ENCODE measurements around the gene MXD4. TPM values are rescaled to one million over a fixed set of nuclear protein-coding genes. Genes with fewer than 3 reads are reported as not detected.
A peak's percentile ranks its signal among the peaks of the same experiment; 100 is the strongest.

MXD4 gene
- polyA plus RNA-seq, 4 donors: 24.0 to 46.7 (median 32.7) TPM

- H3K36me3 ChIP-seq (ENCODE audit: control insufficient read depth in 3 of 3, insufficient read depth in 2 of 3, low read depth in 1 of 3, low read length in 3 of 3): peaks cover 0 to 87% (median 7%) of the 10 kb centered on the region in 3 donors
- DNase-seq (no peak), FAIRE-seq (no peak)
- peaks cover 0 to 13% (median 0%) of the 10 kb centered on the region in 3 donors for H3K4me1 ChIP-seq (ENCODE audit: control insufficient read depth in 3 of 3, insufficient read depth in 2 of 3, low read depth in 1 of 3, low read length in 2 of 3)
- no peaks in the 10 kb centered on the region for H3K27me3 ChIP-seq (ENCODE audit: control insufficient read depth in 3 of 3, insufficient read depth in 3 of 3, low read length in 3 of 3)
- WGBS, 3 donors: 83 to 90% (median 87%) methylated on average over 26 of the region's 26 CpGs
- no peaks in the 10 kb centered on the region for H3K9me3 ChIP-seq (ENCODE audit: control insufficient read depth in 2 of 2, insufficient read depth in 1 of 2, low read depth in 1 of 2, low read length in 1 of 2)
- H3K4me3 ChIP-seq (ENCODE audit: low read depth in 1 of 3, low read length in 3 of 3): no peak overlapping the region
- no peak overlapping the region for H3K27ac ChIP-seq (ENCODE audit: low read depth in 1 of 3, low read length in 2 of 3)
Observed at GRCh38 chr4:2249526-2250356, 12.2 kb downstream of the MXD4 start.

GRCh38 chr4:2248821-2249261, 13.1 kb downstream of the MXD4 start:
- Histone ChIP-seq H3K4me3 (ENCODE audit: low read depth in 1 of 3, low read length in 3 of 3) (no peak overlapping the region), H3K36me3 (ENCODE audit: control insufficient read depth in 3 of 3, insufficient read depth in 2 of 3, low read depth in 1 of 3, low read length in 3 of 3) (peaks cover 0 to 82% (median 7%) of the 10 kb centered on the region in 3 donors), H3K27ac (ENCODE audit: low read depth in 1 of 3, low read length in 2 of 3) (no peak overlapping the region), H3K4me1 (ENCODE audit: control insufficient read depth in 3 of 3, insufficient read depth in 2 of 3, low read depth in 1 of 3, low read length in 2 of 3) (peaks cover 0 to 22% (median 0%) of the 10 kb centered on the region in 3 donors), H3K27me3 (ENCODE audit: control insufficient read depth in 3 of 3, insufficient read depth in 3 of 3, low read length in 3 of 3) (no peaks in the 10 kb centered on the region), H3K9me3 (ENCODE audit: control insufficient read depth in 2 of 2, insufficient read depth in 1 of 2, low read depth in 1 of 2, low read length in 1 of 2) (no peaks in the 10 kb centered on the region)
- FAIRE-seq (no peak), DNase-seq (no peak)
- WGBS, 3 donors: 76 to 84% (median 81%) methylated on average over 10 of the region's 10 CpGs

- Histone ChIP-seq H3K27ac (ENCODE audit: low read depth in 1 of 3, low read length in 2 of 3) (no peak overlapping the region), H3K4me3 (ENCODE audit: low read depth in 1 of 3, low read length in 3 of 3) (no peak overlapping the region), H3K27me3 (ENCODE audit: control insufficient read depth in 3 of 3, insufficient read depth in 3 of 3, low read length in 3 of 3) (no peaks in the 10 kb centered on the region), H3K36me3 (ENCODE audit: control insufficient read depth in 3 of 3, insufficient read depth in 2 of 3, low read depth in 1 of 3, low read length in 3 of 3) (peaks cover 0 to 76% (median 7%) of the 10 kb centered on the region in 3 donors), H3K4me1 (ENCODE audit: control insufficient read depth in 3 of 3, insufficient read depth in 2 of 3, low read depth in 1 of 3, low read length in 2 of 3) (peaks cover 0 to 26% (median 0%) of the 10 kb centered on the region in 3 donors), H3K9me3 (ENCODE audit: control insufficient read depth in 2 of 2, insufficient read depth in 1 of 2, low read depth in 1 of 2, low read length in 1 of 2) (no peaks in the 10 kb centered on the region)
- FAIRE-seq (no peak), DNase-seq (no peak)
- WGBS, 3 donors: 78 to 88% (median 84%) methylated on average over 17 to 21 of the region's 21 CpGs
Observed at GRCh38 chr4:2248044-2248780, 13.7 kb downstream of the MXD4 start.

GRCh38 chr4:2247128-2248043, 14.5 kb downstream of the MXD4 start:
- Histone ChIP-seq H3K27me3 (ENCODE audit: control insufficient read depth in 3 of 3, insufficient read depth in 3 of 3, low read length in 3 of 3) (no peaks in the 10 kb centered on the region), H3K9me3 (ENCODE audit: control insufficient read depth in 2 of 2, insufficient read depth in 1 of 2, low read depth in 1 of 2, low read length in 1 of 2) (no peaks in the 10 kb centered on the region), H3K4me1 (ENCODE audit: control insufficient read depth in 3 of 3, insufficient read depth in 2 of 3, low read depth in 1 of 3, low read length in 2 of 3) (peaks cover 0 to 26% (median 0%) of the 10 kb centered on the region in 3 donors), H3K27ac (ENCODE audit: low read depth in 1 of 3, low read length in 2 of 3) (no peak overlapping the region), H3K4me3 (ENCODE audit: low read depth in 1 of 3, low read length in 3 of 3) (no peak overlapping the region), H3K36me3 (ENCODE audit: control insufficient read depth in 3 of 3, insufficient read depth in 2 of 3, low read depth in 1 of 3, low read length in 3 of 3) (peaks cover 0 to 68% (median 7%) of the 10 kb centered on the region in 3 donors)
- FAIRE-seq (no peak), DNase-seq (no peak)
- 87 to 89% (median 88%) methylated on average over 39 to 42 of the region's 42 CpGs for WGBS, 3 donors

GRCh38 chr4:2246384-2247127, 15.4 kb downstream of the MXD4 start:
- 89 to 93% (median 90%) methylated on average over 19 of the region's 19 CpGs for WGBS, 3 donors
- H3K27me3 ChIP-seq (ENCODE audit: control insufficient read depth in 3 of 3, insufficient read depth in 3 of 3, low read length in 3 of 3): no peaks in the 10 kb centered on the region
- H3K4me3 ChIP-seq (ENCODE audit: low read depth in 1 of 3, low read length in 3 of 3): no peak overlapping the region
- H3K36me3 ChIP-seq (ENCODE audit: control insufficient read depth in 3 of 3, insufficient read depth in 2 of 3, low read depth in 1 of 3, low read length in 3 of 3): peaks cover 0 to 59% (median 5%) of the 10 kb centered on the region in 3 donors
- H3K27ac ChIP-seq (ENCODE audit: low read depth in 1 of 3, low read length in 2 of 3): no peak overlapping the region
- H3K9me3 ChIP-seq (ENCODE audit: control insufficient read depth in 2 of 2, insufficient read depth in 1 of 2, low read depth in 1 of 2, low read length in 1 of 2): no peaks in the 10 kb centered on the region
- H3K4me1 ChIP-seq (ENCODE audit: control insufficient read depth in 3 of 3, insufficient read depth in 2 of 3, low read depth in 1 of 3, low read length in 2 of 3): peaks cover 0 to 26% (median 0%) of the 10 kb centered on the region in 3 donors
- DNase-seq (no peak), FAIRE-seq (no peak)

- H3K4me1 ChIP-seq (ENCODE audit: control insufficient read depth in 3 of 3, insufficient read depth in 2 of 3, low read depth in 1 of 3, low read length in 2 of 3): peaks cover 0 to 26% (median 0%) of the 10 kb centered on the region in 3 donors
- 84 to 96% (median 89%) methylated on average over 7 of the region's 7 CpGs for WGBS, 3 donors
- DNase-seq (no peak), FAIRE-seq (no peak)
- H3K4me3 ChIP-seq (ENCODE audit: low read depth in 1 of 3, low read length in 3 of 3): no peak overlapping the region
- H3K36me3 ChIP-seq (ENCODE audit: control insufficient read depth in 3 of 3, insufficient read depth in 2 of 3, low read depth in 1 of 3, low read length in 3 of 3): peaks cover 0 to 52% (median 0%) of the 10 kb centered on the region in 3 donors
- H3K9me3 ChIP-seq (ENCODE audit: control insufficient read depth in 2 of 2, insufficient read depth in 1 of 2, low read depth in 1 of 2, low read length in 1 of 2): no peaks in the 10 kb centered on the region
- H3K27me3 ChIP-seq (ENCODE audit: control insufficient read depth in 3 of 3, insufficient read depth in 3 of 3, low read length in 3 of 3): no peaks in the 10 kb centered on the region
- no peak overlapping the region for H3K27ac ChIP-seq (ENCODE audit: low read depth in 1 of 3, low read length in 2 of 3)
Observed at GRCh38 chr4:2245787-2246275, 16.1 kb downstream of the MXD4 start.

GRCh38 chr4:2245057-2245786, 16.7 kb downstream of the MXD4 start:
- Histone ChIP-seq H3K4me3 (ENCODE audit: low read depth in 1 of 3, low read length in 3 of 3) (no peak overlapping the region), H3K27ac (ENCODE audit: low read depth in 1 of 3, low read length in 2 of 3) (peak overlapping the region in 1 of 3 donors; percentile 6), H3K36me3 (ENCODE audit: control insufficient read depth in 3 of 3, insufficient read depth in 2 of 3, low read depth in 1 of 3, low read length in 3 of 3) (peaks cover 0 to 46% (median 0%) of the 10 kb centered on the region in 3 donors), H3K27me3 (ENCODE audit: control insufficient read depth in 3 of 3, insufficient read depth in 3 of 3, low read length in 3 of 3) (no peaks in the 10 kb centered on the region), H3K4me1 (ENCODE audit: control insufficient read depth in 3 of 3, insufficient read depth in 2 of 3, low read depth in 1 of 3, low read length in 2 of 3) (peaks cover 0 to 29% (median 4%) of the 10 kb centered on the region in 3 donors), H3K9me3 (ENCODE audit: control insufficient read depth in 2 of 2, insufficient read depth in 1 of 2, low read depth in 1 of 2, low read length in 1 of 2) (no peaks in the 10 kb centered on the region)
- FAIRE-seq (no peak), DNase-seq (no peak)
- 65 to 67% (median 67%) methylated on average over 7 of the region's 7 CpGs for WGBS, 3 donors
